D721Med (cell line): ENCODE data around the gene CES4A.
"Not testable (repeated sequence)": the region's sequence is repeated elsewhere in the genome, so short reads cannot be mapped to it uniquely, and the experiment has no call there.

Source experiments
- DNase-seq: peaks from one replicate; pipeline ENCODE4 v3.0.0; 2011; ENCODE audit warnings: low spot score; ENCODE audit not compliant: insufficient read length
- FAIRE-seq: peaks from 2 replicates; lab custom pipeline; 2011; peaks lifted over from hg19 to GRCh38; lab: Jason Lieb, UNC
- CTCF ChIP-seq: IDR thresholded peaks from 2 replicates; pipeline ENCODE4 v1.5.1; 2012; ENCODE audit warnings: mild to moderate bottlenecking, control low read depth; ENCODE audit not compliant: insufficient read depth; ENCODE audit errors: missing control alignments

Gene CES4A

GRCh38 chr16:66991545-66992077 is 3.2 kb downstream of the CES4A start:
- TF ChIP-seq CTCF, result no peak
- DNase-seq (no peak), FAIRE-seq (no peak)

- not testable (repeated sequence) for DNase-seq, FAIRE-seq
Observed at GRCh38 chr16:66993558-66993957, 5.2 kb downstream of the CES4A start.

GRCh38 chr16:66996324-66996982 is 8.1 kb downstream of the CES4A start:
- FAIRE-seq (no peak), DNase-seq (no peak)
- no peak for TF ChIP-seq CTCF

GRCh38 chr16:66996983-66997358 is 8.6 kb downstream of the CES4A start:
- no peak for FAIRE-seq
- DNase-seq, result no peak
- TF ChIP-seq CTCF, result no peak

- FAIRE-seq (no peak), DNase-seq (peak; percentile 63)
- no peak for TF ChIP-seq CTCF
Observed at GRCh38 chr16:67000384-67001351, 12.3 kb downstream of the CES4A start.

- FAIRE-seq (no peak), DNase-seq (no peak)
- TF ChIP-seq CTCF, result no peak
Observed at GRCh38 chr16:67001726-67002125, 13.3 kb downstream of the CES4A start.

- no peak for FAIRE-seq
- DNase-seq, result no peak
- no peak for TF ChIP-seq CTCF
Observed at GRCh38 chr16:67006930-67007658, 18.7 kb downstream of the CES4A start.
